Embryonic facial prominence (tissue), 1 donor: Measurements from ENCODE around the gene FAHD1.
"Not testable (repeated sequence)": the region's sequence is repeated elsewhere in the genome, so short reads cannot be mapped to it uniquely, and the experiment has no call there.

Experiments used
- DNase-seq: peaks from one replicate; pipeline ENCODE4 v3.0.0-alpha.2; 2016; ENCODE audit errors: extremely low spot score

FAHD1 gene

DNA sequence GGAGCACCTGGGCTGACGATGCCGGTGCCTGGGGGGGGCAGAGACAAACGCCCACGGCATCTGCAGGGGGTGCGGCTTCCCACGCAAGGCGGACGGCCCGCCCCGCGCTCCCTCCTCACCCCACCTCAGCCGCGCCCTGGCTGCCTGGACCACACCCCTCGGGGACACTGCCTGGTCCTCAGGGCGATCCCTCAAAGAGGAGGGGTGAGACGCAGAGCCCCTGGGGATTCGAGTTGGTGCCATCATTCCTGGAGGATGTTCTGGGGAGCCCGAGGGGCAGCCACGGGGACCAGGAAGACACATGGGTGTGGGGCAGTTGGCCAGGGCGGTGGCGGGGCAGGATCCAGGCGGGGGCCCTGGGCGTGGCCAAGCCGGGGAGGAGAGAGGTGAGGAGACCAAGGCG lies 37.4 kb upstream of the FAHD1 start:
- no peak for DNase-seq

DNA sequence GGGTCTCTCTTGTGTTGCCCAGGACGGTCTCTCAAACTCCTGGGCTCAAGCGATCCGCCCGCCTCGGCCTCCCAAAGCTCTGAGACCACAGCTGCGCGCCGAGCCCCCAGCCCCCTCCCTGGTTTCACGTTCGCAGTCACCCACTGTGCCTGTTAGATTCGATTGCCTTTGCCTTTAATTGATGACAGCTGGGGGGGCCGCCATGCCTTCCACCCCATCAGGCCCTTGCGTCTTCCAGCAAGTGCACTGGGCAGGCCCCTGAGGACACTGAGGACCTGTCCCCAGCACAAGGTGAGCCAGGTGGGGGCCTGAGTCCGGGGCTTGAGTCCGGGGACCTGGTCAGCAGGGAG lies 36.8 kb upstream of the FAHD1 start:
- no peak for DNase-seq

DNA sequence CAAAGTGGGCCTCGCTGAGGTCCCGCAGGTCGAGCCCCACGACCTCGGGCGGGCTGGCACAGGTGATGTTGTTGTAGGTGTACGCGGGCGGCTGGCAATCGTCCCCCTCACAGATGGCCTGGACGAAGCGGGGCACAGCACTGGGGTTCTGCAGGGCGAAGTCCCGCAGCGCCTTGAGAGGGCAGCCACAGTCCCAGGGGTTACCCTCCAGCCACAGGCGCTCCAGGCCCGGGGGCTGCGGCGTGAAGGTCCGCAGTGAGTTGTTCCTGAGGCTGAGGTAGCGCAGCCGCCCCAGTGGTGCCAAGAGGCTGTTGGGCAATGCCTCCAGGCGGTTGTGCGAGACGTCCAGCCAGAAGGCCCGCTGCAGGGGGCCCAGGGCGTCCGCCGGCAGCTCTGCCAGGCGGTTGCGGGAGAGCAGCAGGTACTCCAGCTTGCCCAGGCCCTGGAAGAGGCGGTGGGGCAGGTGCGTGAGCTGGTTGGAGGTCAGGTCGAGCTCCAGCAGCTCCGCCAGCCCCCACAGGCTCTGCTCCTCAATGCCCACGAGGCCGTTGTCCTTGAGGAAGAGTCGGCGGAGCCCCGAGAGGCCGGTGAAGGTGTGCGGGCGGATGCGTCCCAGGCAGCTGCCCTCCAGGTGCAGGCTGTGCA lies 36.3 kb upstream of the FAHD1 start:
- no peak for DNase-seq

DNA sequence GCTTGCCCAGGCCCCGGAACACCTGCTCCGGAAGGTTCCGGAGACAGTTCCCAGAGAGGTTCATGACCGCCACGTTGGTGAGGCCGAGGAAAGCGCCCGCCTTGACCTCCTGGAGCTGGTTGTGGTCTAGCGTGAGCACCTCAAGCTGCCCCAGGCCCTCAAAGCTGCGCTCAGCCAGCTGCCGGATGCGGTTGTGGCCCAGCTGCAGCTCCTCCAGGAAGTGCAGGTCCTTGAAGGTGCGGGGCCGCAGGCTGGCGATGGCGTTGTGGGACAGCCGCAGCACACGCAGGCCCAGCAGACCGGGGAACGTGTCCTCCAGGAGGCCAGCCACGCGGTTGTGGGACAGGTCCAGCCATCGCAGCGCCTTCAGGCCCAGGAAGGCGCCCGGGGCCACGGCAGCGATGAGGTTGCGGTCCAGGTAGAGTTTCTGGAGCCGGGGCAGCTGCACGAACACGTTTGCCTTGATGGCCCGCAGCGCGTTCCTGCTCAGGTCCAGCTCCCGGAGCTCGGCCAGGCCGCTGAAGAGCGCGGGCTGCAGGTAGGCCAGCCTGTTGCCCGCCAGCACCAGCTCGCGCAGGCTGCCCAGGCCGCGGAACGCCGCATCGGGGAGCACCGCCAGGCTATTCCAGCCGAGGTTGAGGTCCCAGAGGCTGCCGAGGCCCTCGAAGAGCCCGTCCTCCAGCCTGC lies 35.6 kb upstream of the FAHD1 start:
- no peak for DNase-seq

DNA sequence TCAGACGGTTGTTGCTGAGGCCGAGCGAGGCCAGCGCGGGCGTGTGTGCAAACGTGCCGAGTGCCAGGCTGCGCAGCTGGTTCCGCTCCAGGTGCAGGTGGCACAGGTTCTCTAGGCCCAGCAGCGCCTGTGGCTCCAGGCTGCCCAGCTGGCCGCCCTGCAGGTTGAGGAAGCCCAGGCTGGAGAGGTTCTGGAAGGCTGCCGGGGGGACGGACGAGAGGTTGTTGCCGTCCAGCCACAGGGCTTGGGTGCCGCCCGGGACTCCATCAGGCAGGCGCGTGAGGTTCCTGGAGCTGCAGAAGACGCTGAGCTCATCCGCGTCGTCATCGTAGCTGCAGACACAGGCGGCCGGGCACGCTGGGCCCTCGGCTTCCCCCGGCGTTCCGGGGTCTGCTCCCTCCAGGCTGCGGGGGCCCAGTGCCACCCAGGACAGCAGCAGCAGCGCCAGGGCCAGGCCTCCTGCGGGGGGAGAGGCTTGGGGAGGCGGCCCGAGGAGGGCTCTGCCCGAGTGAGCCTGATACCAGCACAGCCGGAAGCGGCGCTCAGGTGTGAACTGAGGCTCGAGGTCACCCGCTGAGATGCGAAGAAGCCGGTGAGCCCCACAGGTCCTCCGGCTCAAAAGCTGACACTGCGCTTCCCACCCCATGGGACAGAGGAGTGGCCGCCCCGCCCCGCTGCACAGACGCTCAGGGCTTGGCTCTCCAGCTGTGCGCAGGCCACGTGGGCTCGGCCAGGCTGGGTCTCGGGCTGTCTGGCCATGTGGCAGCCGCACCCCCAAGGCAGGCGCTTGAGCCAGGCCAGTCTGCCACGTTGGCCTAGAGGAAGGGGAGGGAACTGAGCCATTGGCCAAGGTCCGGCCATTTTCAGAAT lies 34.8 kb upstream of the FAHD1 start:
- DNase-seq: no peak

DNA sequence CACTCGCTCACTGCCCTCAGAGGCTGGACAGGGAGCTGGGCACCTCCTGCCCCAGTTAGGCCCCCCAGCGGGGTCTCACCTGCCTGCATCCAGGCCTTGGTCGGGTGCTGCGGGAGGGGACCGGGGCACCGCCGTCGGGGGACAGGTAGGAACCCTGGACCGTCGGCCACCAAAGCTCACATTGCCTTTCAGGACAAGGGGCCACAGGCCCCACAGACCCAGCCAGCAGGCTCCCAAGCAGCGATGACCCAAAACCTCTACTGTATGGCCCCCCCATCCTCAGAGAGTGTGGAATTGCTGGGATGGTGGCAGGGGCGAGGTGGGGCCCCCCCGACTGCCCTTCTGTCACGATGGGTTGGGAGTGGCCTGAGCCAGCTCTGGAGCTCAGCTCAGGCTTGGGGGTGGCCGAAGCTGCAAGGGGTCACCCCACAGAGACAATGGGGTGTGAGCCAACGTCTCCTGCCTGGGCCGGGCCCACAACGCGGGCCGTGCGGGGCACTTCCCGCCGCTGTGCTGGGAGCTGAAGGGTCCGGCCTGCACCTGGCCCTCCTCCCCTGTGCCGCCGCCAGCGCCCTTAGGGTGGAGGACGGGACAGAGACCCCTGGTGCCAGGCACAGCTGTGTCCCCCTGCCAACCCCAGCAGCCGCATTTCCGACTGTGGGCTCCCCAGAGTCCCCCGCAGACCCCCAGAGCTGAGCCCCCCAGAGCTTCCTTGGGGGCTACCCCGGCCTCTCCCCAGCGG lies 34.0 kb upstream of the FAHD1 start:
- DNase-seq: no peak

DNA sequence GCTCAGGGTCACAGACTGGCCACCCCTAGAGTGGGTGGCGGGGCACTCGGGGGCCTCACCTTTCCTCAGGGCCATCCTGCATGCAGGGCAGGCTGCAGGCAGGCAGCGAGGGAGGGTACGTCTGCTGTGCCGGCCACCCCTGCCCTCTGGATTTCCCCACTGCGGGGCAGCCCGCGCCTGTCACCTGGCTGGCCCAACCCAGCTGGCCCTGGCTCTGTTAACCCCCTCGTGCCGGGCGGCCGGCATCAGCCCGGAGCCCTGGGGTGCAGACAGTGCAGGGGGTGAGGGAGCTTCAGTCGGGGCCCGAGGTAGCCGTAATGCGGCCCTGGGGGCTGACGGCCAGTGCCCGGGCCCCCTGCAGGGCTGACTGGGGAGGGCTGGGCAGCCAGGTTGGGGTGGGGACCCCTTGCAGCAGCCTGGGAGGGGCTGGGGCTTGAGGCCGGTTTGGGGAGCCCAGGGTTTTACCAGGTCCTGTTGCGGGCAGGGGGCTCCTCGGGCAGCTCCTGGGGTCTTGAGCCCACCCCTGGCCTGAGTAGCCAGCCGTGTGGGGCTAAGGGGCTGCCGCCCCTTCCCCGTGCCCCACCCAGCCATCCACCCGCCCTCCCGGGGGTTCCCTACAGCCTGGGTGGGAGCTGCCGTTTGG lies 33.3 kb upstream of the FAHD1 start, which contains the start of gene IGFALS:
IGFALS (minus strand) TSS at position 128 of the 643 bp plus-strand sequence; CDS start at position 75, 53 bp downstream.
- DNase-seq: no peak

DNA sequence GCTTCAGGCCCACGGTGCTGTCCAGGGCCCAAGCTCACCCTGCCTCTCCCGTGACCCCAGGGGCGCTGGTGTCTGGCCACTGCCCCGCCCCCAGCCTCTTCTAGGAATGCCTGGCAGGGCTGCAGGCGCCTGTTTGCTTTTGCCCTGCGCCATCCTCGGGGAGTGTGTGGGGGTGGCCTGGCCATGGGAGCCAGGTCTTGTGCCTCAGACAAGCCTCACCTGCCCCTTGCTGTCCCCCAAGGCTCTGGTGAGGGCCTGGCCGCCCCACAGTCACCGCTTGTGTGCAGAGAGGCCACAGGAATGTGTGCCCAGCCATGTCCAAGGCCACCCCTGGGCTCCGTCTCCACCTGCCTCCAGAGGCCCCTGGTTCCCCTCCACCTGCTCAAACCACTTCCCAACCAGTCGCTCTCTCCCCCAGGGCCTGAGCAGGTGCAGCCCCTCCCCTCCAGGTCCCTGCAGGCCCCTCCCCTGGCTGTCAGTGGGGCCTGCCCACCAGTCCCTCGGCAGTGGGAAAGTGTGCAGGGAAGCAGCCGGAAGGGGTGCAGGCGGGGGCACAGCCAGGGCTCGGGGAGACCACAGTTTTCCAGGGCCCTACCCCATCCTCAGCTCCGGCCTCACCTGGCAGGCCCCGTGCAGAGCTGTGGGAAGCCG lies 32.7 kb upstream of the FAHD1 start:
- DNase-seq: no peak

DNA sequence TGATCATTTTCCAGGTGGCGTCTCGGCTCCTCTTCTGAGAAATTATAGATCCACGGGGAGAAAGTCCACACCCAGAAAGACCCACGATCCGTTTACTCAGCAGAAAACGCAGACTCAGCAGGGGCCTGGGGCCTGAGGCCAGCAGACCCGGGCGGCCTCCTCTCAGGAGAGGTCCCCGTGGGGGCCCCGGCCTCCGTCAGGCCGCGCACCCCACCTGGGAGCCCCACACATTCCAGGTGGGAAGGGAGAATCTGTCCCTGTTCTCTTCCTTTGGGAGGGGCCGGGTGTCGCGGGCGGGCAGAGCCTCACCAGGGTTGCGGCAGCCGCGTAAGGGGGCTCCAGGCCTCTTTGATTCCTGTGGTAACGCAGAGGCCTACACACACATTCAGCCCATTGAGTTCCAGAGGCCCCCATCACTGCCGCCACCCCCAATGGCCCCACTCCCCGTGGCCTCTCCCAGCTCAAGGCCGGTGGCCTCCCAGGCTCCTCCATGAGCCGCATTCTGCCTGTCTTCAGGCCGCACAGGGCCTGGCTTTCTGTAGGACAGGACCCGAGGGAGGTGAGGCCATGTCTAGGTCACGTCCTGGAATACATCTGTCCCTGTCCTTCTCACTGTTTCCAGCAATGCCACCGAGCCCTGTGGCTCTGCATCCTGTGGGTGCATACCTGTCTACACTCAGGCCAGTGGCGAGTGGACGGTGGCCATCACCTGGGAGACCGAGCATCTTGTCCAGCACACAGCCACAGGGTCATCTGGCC lies 31.9 kb upstream of the FAHD1 start:
- no peak for DNase-seq

DNA sequence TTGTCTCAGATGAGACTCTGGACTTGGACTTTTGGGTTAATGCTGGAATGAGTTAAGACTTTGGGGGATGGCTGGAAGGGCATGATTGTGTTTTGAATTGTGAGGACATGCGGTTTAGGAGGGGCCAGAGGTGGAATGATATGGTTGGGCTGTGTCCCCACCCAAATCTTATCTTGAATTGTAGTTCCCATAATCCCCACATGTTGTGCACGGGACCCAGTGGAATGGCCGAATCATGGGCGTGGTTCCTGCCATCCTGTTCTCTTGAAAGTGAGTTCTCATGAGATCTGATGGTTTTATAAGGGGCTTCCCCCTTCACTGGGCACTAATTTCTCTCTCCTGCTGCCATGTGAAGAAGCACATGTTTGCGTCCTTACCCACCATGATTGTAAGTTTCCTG lies 27.7 kb upstream of the FAHD1 start:
- DNase-seq: not testable (repeated sequence)

DNA sequence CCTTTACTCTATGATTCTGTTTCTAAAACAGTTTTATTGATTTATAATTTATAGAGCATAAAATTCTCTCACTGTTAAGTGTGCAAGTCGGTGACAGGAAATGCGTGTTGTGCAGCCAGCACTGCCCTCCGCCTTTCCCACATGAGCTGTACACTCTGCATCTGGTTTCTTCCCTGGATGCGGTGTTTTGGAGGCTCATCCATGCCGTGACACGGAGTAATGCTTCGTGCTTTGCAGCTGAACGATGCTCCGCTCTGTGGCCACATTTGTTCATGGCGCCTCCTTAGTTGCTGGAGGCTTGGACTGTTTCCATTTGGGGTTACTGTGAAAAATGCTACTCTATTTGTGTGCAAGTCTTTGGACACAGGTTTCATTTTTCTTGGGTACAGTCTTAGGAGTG lies 26.3 kb upstream of the FAHD1 start:
- DNase-seq: no peak

DNA sequence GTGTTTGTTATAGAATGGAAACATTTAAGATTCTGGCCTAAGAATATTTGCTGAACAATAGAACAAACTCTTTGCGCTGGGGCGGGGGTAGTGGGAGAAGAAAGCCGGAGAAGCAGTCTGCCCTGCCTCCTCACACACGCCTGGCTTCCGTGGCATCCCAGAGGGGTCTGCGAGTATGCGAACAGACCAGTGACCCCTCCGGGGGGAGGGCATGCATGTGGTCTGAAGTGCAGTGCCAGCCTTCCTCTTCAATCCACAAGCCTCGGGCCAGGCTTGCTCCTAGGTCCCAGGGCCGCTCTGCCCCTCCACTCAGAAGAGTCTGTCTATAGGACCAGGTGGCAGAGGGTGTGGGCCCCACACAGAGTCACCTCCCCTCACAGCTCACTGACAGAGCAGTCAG lies 19.4 kb upstream of the FAHD1 start:
- DNase-seq: no peak

DNA sequence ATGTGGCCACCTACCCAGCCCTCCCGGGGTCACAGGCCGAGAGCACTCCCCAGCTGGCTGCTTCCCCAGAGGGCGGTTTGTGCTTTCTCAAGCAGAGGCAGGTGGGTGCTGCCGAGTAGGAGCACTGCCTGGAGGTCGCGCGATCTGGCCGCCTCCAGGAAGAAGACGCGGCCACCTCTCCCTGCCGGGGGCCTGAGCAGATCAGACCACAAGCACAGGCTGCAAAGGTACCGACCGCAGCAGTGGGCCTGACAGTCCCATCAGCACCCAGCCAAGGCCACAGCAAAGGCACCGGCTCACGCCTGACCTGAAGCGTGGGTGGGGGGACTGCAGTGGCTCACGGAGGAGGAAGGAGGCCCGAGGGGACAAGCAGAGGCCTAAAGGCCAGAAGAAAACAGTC lies 18.3 kb upstream of the FAHD1 start:
- DNase-seq: no peak

DNA sequence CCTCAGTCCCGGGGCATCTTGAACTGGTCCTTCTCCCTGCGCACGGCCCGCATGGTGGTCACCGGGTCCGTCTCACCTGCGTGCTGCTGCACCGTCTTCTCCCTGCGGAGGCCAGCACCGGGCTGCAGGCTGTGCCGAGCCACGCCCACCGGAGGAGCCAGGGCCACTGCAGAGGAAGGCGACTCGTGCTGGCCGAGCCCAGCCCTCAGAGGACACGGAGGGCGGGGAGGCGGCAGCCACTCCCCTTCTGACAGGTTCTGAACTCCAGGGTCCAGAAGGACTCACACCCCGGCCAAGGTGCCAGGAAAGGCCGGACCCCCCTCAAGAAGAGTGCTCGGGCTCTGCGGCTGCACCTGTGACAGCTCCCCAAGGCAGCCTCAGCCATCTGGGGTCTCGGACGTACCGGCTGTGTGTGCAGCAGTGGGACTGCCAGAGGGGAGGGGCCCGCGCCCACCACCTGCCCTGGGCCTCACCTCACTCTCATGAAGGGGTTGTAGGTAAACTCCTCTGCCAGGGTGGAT lies 17.7 kb upstream of the FAHD1 start:
- no peak for DNase-seq

DNA sequence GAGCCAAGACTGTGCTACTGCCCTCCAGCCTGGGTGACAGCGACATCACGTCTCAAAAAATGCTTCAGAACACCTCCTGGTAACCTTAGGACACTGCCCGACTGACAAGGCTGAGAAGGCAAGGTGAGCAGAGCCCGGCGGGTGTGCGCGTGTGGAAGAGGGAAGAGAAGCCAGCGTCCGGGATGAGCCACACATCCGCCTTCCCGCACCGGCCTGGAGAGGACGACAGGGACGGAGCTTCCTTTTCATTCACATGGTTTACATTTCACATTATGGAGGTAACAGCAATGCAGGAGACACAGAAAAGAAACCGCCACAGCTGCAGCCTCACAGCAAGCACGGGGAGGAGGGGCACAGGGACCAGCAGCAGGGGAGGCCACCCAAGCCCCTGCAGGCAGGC lies 16.9 kb upstream of the FAHD1 start:
- no peak for DNase-seq

DNA sequence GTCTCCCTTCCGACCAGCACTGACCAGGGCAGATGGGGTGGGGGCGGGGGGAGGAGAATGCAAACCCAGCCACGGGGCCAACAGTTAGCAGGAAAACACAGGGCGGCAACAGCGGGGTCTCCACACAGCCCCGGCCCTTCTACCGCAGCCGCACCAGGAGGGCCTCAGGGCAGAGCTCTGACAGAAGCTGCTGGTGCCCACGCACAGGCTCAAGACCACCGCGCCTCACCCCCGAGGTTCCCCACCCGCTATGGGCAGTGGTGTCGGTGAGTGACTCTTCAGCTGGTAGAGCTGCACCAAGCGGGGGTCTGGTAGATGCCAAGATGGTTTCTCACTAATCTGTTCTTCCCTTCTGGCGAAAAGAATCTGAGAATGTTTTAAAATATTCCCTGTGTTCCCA lies 16.5 kb upstream of the FAHD1 start:
- no peak for DNase-seq

DNA sequence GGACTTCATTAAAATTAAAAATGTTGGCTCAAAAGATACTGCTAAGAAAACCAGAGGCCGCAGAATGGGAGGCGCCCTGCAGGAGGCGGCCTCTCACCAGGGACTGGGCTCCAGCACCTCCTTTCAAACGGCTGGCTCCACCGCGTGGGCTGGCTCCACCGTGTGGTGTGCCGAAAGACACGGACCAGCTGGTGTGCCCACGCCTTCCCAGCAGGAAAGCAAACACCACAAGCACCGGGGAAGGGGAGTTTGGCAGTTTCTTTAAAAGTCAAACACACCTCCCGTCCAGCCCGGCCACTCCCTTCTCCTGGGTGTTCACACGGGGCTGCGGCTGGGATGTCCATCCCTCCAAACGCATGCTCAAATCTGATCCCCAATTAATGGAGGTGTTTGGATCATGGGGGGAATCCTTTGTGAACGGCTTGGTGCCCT lies 14.3 kb upstream of the FAHD1 start:
- DNase-seq: no peak

DNA sequence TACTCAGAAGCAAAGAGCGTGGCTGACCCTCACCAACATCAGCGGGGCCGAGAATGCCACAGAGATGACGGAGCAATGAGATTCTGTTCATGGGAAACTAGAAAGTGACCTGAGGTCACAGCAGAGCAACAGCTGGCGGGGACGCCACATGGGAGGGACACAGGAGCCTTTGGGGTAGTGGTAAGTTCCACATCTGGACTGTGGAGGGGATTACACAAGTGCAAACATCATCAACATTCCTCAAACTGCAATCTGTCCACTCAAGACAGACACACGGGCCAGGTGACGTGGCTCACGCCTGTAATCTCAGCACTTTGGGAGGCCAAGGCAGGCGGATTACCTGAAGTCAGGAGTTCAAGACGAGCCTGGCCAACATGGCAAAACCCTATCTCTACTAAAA lies 11.5 kb upstream of the FAHD1 start:
- DNase-seq: no peak

DNA sequence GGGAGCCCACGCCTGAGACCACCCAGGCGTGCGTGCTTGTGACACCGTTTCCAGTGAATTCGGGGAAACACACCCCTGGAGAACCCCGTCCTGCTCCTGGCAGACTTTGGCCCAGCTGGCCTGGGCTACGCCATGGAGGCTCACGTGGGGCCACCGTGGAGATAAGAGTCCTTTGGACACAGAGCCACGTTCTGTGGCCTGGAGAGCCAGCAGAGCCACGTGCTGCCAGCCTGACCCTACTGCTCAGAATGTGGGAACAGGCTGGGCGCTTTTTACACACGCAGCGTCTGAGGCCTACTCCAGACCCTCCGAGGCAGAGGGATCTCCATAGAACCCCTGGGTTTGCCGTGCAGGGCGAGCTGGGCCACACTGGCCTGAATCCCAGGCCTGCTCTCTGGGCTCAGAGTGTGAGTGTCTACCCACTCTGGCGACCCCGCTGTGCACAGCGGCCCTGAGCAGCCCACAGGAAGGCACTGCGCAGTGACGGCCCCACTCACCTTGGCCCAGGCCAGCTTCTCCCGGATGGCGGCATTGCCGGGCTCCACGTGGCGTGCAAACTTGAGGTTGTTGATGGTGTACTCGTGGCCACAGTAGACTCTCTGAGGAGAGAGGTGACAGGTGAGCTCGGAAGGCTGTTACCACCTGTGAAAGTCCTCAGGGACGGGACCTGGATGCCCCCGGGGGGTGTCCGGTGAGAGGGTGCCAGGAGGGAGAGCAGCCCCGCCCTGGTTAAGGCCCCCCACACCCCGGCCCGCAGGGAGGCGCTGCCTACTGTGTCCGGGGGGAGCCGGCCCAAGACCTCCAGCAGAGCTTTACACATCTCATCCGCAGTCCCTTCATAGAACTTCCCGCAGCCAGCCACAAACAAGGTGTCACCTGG lies 10.4 kb upstream of the FAHD1 start:
- no peak for DNase-seq
